ENCODE results near the gene CLEC2B.

The CLEC2B gene

GRCh38 chr12:9809866-9810265, 59.3 kb downstream of the CLEC2B start:
- Histone ChIP-seq H3K36me3 (no peaks in the 10 kb centered on the region), H3K4me1 (no peaks in the 10 kb centered on the region), H3K9me3 (no peaks in the 10 kb centered on the region; the same call in 1 of the 2 replicates), H3K27me3 (peaks cover 20% of the 10 kb centered on the region), H3K4me3 (ENCODE audit: low read depth, low read length) (no peak overlapping the region)
- no peak for TF ChIP-seq CTCF (IDR thresholded peaks at IDR 0.05; ENCODE audit: low read depth, low read length)
- no peak for DNase-seq

- Histone ChIP-seq H3K27me3 (peaks cover 20% of the 10 kb centered on the region), H3K9me3 (no peaks in the 10 kb centered on the region; the same call in 1 of the 2 replicates), H3K36me3 (no peaks in the 10 kb centered on the region), H3K4me3 (ENCODE audit: low read depth, low read length) (no peak overlapping the region), H3K4me1 (no peaks in the 10 kb centered on the region)
- no peak for TF ChIP-seq CTCF (IDR thresholded peaks at IDR 0.05; ENCODE audit: low read depth, low read length)
- DNase-seq = no peak
Observed at GRCh38 chr12:9809338-9809737, 59.8 kb downstream of the CLEC2B start.

GRCh38 chr12:9808504-9808903, 60.6 kb downstream of the CLEC2B start:
- H3K4me1 ChIP-seq = no peaks in the 10 kb centered on the region
- H3K4me3 ChIP-seq (ENCODE audit: low read depth, low read length) = no peak overlapping the region
- H3K27me3 ChIP-seq = peaks cover 13% of the 10 kb centered on the region; the same call in 1 of the 2 replicates
- no peaks in the 10 kb centered on the region for H3K36me3 ChIP-seq
- DNase-seq = no peak
- no peaks in the 10 kb centered on the region for H3K9me3 ChIP-seq
- TF ChIP-seq CTCF (IDR thresholded peaks at IDR 0.05; ENCODE audit: low read depth, low read length) = no peak

GRCh38 chr12:9806714-9807113, 62.4 kb downstream of the CLEC2B start:
- Histone ChIP-seq H3K36me3 (no peaks in the 10 kb centered on the region), H3K9me3 (no peaks in the 10 kb centered on the region), H3K4me1 (no peaks in the 10 kb centered on the region), H3K4me3 (ENCODE audit: low read depth, low read length) (no peak overlapping the region), H3K27me3 (peaks cover 7% of the 10 kb centered on the region)
- DNase-seq = no peak
- no peak for TF ChIP-seq CTCF (IDR thresholded peaks at IDR 0.05; ENCODE audit: low read depth, low read length)

- Histone ChIP-seq H3K27me3 (peaks cover 5% of the 10 kb centered on the region), H3K4me3 (ENCODE audit: low read depth, low read length) (no peak overlapping the region), H3K4me1 (no peaks in the 10 kb centered on the region), H3K36me3 (no peaks in the 10 kb centered on the region), H3K9me3 (no peaks in the 10 kb centered on the region)
- DNase-seq = no peak
- no peak for TF ChIP-seq CTCF (IDR thresholded peaks at IDR 0.05; ENCODE audit: low read depth, low read length)
Observed at GRCh38 chr12:9805883-9806282, 63.3 kb downstream of the CLEC2B start.

Measured in BE2C (cell line).